Measurements from ENCODE around the gene DES. TPM values are rescaled to one million over a fixed set of nuclear protein-coding genes. Genes with fewer than 3 reads are reported as not detected.

The DES gene
- total RNA-seq, 1 experiment from 2014 or later = 4.2 TPM

GRCh38 chr2:219387306-219388120 lies 30.7 kb upstream of the DES start, which contains the start of gene DNPEP (continued):
- TF ChIP-seq JUND (IDR thresholded peaks at IDR 0.05) = no peak

GRCh38 chr2:219388121-219388906 lies 29.9 kb upstream of the DES start:
- TF ChIP-seq EGR1 (IDR thresholded peaks at IDR 0.05; ENCODE audit: low read depth) (peak; percentile 93), ZBTB33 (IDR thresholded peaks at IDR 0.05; ENCODE audit: extremely low read depth, insufficient replicate concordance, low read length) (no peak), YY1 (IDR thresholded peaks at IDR 0.05; ENCODE audit: extremely low read depth, insufficient replicate concordance, low read depth, low read length) (no peak), SP1 (IDR thresholded peaks at IDR 0.05; ENCODE audit: low read depth) (peak; percentile 54), ZNF274 (IDR thresholded peaks at IDR 0.05; ENCODE audit: low read depth, low read length) (no peak), TCF7L2 (IDR thresholded peaks at IDR 0.05; ENCODE audit: borderline replicate concordance, extremely low read depth, insufficient read depth, insufficient read length) (no peak), CBX3 (IDR thresholded peaks at IDR 0.05; ENCODE audit: low read depth) (no peak; the same call in 1 of the 2 replicates), CTCF (IDR thresholded peaks at IDR 0.05 in 2 of 3, conservative IDR thresholded peaks at IDR 0.05 in 1 of 3; ENCODE audit: borderline replicate concordance in 1 of 3, insufficient read depth in 1 of 3, low read depth in 2 of 3, low read length in 2 of 3) (peak; percentile 38 to 64 (median 60); a peak in 4 of 6 replicates), MAX (IDR thresholded peaks at IDR 0.05) (peak; percentile 67; the same call in 1 of the 2 replicates)
- Histone ChIP-seq H3K9me3 (ENCODE audit: control insufficient read depth in 1 of 2, insufficient read depth in 1 of 2, low read depth in 1 of 2, low read length in 2 of 2) (no peaks in the 10 kb centered on the region), H2AFZ (ENCODE audit: low read depth, low read length, poor library complexity, severe bottlenecking) (peak overlapping the region; percentile 81), H3K4me1 (ENCODE audit: control insufficient read depth in 1 of 2, insufficient read depth in 2 of 2, low read length in 2 of 2) (peaks cover 9 to 18% of the 10 kb centered on the region in 2 experiments; a peak in 3 of 4 replicates), H3K27me3 (ENCODE audit: insufficient read depth, low read length) (no peaks in the 10 kb centered on the region), H3K9ac (ENCODE audit: low read length) (peak overlapping the region; percentile 44), H3K27ac (ENCODE audit: low read depth, low read length) (peak overlapping the region; percentile 63), H4K20me1 (ENCODE audit: insufficient read depth) (no peaks in the 10 kb centered on the region), H3K79me2 (ENCODE audit: insufficient read depth, low read length) (peaks cover 12% of the 10 kb centered on the region; the same call in 1 of the 2 replicates), H3K4me3 (replicated peaks in 1 of 2; ENCODE audit: low read depth in 1 of 2, low read length in 2 of 2) (peak overlapping the region; percentile 31 to 49), H3K36me3 (ENCODE audit: control insufficient read depth in 1 of 2, insufficient read depth in 2 of 2, low read length in 2 of 2) (peaks cover 4 to 24% of the 10 kb centered on the region in 2 experiments; a peak in 3 of 4 replicates), H3K9me2 (ENCODE audit: insufficient read depth) (no peaks in the 10 kb centered on the region), H3K4me2 (ENCODE audit: low read length) (peak overlapping the region; percentile 66)
- intact Hi-C loops (cut with micrococcal nuclease) = loop anchor here (2.0 to 5.0 kb wide), 3 partner anchors 44 to 299 kb away; partner anchors contain the start of genes CNPPD1 and RETREG2
- ATAC-seq (peak; percentile 78), DNase-seq (ENCODE audit: low read depth, low spot score) (peak; percentile 90)
- ChIA-PET RAD21 (ENCODE audit: low non-redundant PET in 1 of 2, low total read pairs in 2 of 2, uncharacterized antibody in 2 of 2, unreplicated experiment in 2 of 2) (interaction anchor here (0.6 to 1.0 kb wide), 5 partner anchors 78 to 159 kb away, joined by 3 to 6 read pairs (median 4); no protein-coding TSS in a partner anchor), POLR2A (interaction anchor here (0.7 to 1.5 kb wide), 7 partner anchors 10 to 141 kb away, joined by 4 to 9 read pairs (median 4); partner anchors contain the start of genes DNAJB2 and GMPPA), CTCF (interaction anchor here (0.6 to 2.9 kb wide), 20 partner anchors 10 to 541 kb away, joined by 3 to 32 read pairs (median 4); no protein-coding TSS in a partner anchor)
- BruUV-seq (replicated peaks) = no TSS peak

Data from HCT116 (cell line).